ENCODE results near the gene KRTAP17-1. TPM values are rescaled to one million over a fixed set of nuclear protein-coding genes. Genes with fewer than 3 reads are reported as not detected.

Gene KRTAP17-1
- total and polyA plus RNA-seq, 2 of the 4 experiments (the other 2 are of a cell fraction): not detected

DNA sequence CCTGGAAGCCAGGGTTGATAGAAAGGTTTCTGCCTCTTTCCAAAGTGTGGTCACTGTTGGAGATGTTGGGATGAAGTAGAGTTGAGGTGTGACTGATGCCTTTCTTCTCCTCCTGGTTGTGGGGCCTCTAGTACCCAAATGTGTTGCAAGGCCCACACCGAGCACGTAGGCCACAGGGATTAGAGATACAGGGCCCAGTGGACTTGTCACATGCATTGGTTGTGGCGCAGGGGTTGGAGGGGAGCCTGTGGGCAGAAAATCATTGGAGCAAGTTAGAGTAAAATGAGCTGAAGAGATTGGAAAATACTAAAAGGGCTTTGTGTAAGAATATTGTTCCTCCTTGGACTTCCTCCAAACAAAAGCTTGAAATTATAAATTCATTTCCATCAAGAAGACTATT, 30.5 kb upstream of the KRTAP17-1 start:
- Histone ChIP-seq H3K4me2 (ENCODE audit: low read depth, low read length) (no peak overlapping the region), H3K14ac (replicated peaks; ENCODE audit: low read depth, low read length) (no peak overlapping the region), H3K9me3 (ENCODE audit: control insufficient read depth, insufficient read depth, low read length) (peaks cover 7% of the 10 kb centered on the region), H3K27ac (ENCODE audit: insufficient read depth, low read length) (no peak overlapping the region), H4K8ac (ENCODE audit: low read depth in 2 of 2, low read length in 2 of 2) (no peak overlapping the region), H3K27me3 (ENCODE audit: control insufficient read depth, insufficient read depth, low read length) (0 out of 2 replicates have a peak, but pooled peaks cover 1% of the 10 kb centered on the region), H3K9ac (ENCODE audit: low read depth, low read length) (no peak overlapping the region), H3K23ac (ENCODE audit: low read depth, low read length) (no peak overlapping the region), H2BK120ac (ENCODE audit: low read depth, low read length) (no peak overlapping the region), H4K20me1 (ENCODE audit: insufficient read depth, low read length) (no peaks in the 10 kb centered on the region), H3K4me3 (ENCODE audit: insufficient read depth, low read depth, low read length) (no peak overlapping the region), H2BK5ac (ENCODE audit: low read depth, low read length, poor library complexity, severe bottlenecking) (no peak overlapping the region), H2BK20ac (ENCODE audit: low read depth, low read length) (no peak overlapping the region), H2AFZ (replicated peaks; ENCODE audit: low read length, poor library complexity) (no peak overlapping the region), H4K91ac (ENCODE audit: insufficient read depth, low read depth, low read length) (no peak overlapping the region), H3K4me1 (ENCODE audit: control insufficient read depth, insufficient read depth, low read length) (peaks cover 2% of the 10 kb centered on the region), H3K4ac (ENCODE audit: low read depth, low read length) (no peak overlapping the region), H2AK9ac (replicated peaks; ENCODE audit: low read depth, low read length, poor library complexity) (no peak overlapping the region), H2AK5ac (ENCODE audit: low read depth, low read length) (no peak overlapping the region), H3K36me3 (ENCODE audit: control insufficient read depth, insufficient read depth, low read length) (no peaks in the 10 kb centered on the region), H3K18ac (ENCODE audit: low read depth, low read length) (no peak overlapping the region), H3K9me1 (ENCODE audit: insufficient read depth, low read length) (peaks cover 3% of the 10 kb centered on the region; the same call in 1 of the 2 replicates), H3K79me1 (ENCODE audit: low read depth in 1 of 2, low read length in 2 of 2) (no peaks in the 10 kb centered on the region), H4K5ac (ENCODE audit: low read depth, low read length) (no peak overlapping the region), H2BK15ac (ENCODE audit: low read depth, low read length) (no peak overlapping the region), H3K56ac (ENCODE audit: extremely low read depth, insufficient read depth, low read length) (no peak overlapping the region)
- no peak for TF ChIP-seq FOS (IDR thresholded peaks at IDR 0.05; ENCODE audit: low read depth, low read length)
- TF ChIP-seq CHD1 (IDR thresholded peaks at IDR 0.05; ENCODE audit: low read depth, low read length): no peak
- TF ChIP-seq MAFK (IDR thresholded peaks at IDR 0.05; ENCODE audit: low read depth, low read length): no peak
- no peak for TF ChIP-seq CTCF (conservative IDR thresholded peaks at IDR 0.05; ENCODE audit: low read depth, low read length)
- TF ChIP-seq BHLHE40 (IDR thresholded peaks at IDR 0.05; ENCODE audit: low read depth, low read length): no peak
- no peak for TF ChIP-seq RCOR1 (IDR thresholded peaks at IDR 0.05; ENCODE audit: insufficient replicate concordance, low read length)
- TF ChIP-seq MAZ (IDR thresholded peaks at IDR 0.05; ENCODE audit: borderline replicate concordance, low read depth, low read length): no peak
- no peak for TF ChIP-seq RAD21 (IDR thresholded peaks at IDR 0.05; ENCODE audit: low read length)
- POLR2A ChIA-PET (ENCODE audit: unreplicated experiment): no interaction called here
- DNase-seq (no peak), ATAC-seq (ENCODE audit: low read depth) (no peak)
- in situ Hi-C loops (cut with MboI; ENCODE audit: low sequenced_read_pairs): no loop called here
- intact Hi-C loops (cut with micrococcal nuclease): no loop called here
- CTCF ChIA-PET: no interaction called here
- dilution Hi-C loops (cut with HindIII; ENCODE audit: low sequenced_read_pairs, unreplicated experiment): no loop called here
- BruUV-seq (replicated peaks): no TSS peak
- no CpG with 5 or more reads among the region's 3 CpGs for WGBS, 2 experiments (ENCODE audit: extremely low coverage in 2 of 2, insufficient read length in 1 of 2)
